Hepatocyte (in vitro differentiated cells): ENCODE measurements around the gene CD164L2. TPM values are rescaled to one million over a fixed set of nuclear protein-coding genes. Genes with fewer than 3 reads are reported as not detected.

ENCODE experiments used
- DNase-seq: peaks from one replicate; pipeline ENCODE4 v3.0.0-alpha.2; 2016; ENCODE audit warnings: low spot score
- H2AFZ ChIP-seq: fragments of 200-600 bp; sonication (generic); 2 replicates; pipeline ENCODE4 v1.6.0; 2016; ENCODE audit warnings: antibody characterized with exemption, mild to moderate bottlenecking
- H3K27ac ChIP-seq: fragments of 200-600 bp; sonication (generic); 2 replicates; pipeline ENCODE4 v1.5.1; 2016; ENCODE audit warnings: mild to moderate bottlenecking
- H3K27me3 ChIP-seq: fragments of 200-600 bp; sonication (generic); 2 replicates; pipeline ENCODE4 v1.6.1; 2016
- H3K36me3 ChIP-seq: fragments of 200-600 bp; sonication (generic); replicated peaks from 2 replicates; pipeline ENCODE4 v1.5.1; 2016; ENCODE audit warnings: low read depth; ENCODE audit not compliant: insufficient read depth
- H3K4me1 ChIP-seq: fragments of 200-600 bp; sonication (generic); 2 replicates; pipeline ENCODE4 v1.5.1; 2016; ENCODE audit warnings: mild to moderate bottlenecking, moderate library complexity; ENCODE audit not compliant: insufficient read depth
- H3K4me2 ChIP-seq: fragments of 200-600 bp; sonication (generic); 2 replicates; pipeline ENCODE4 v1.6.0; 2016
- H3K4me3 ChIP-seq: fragments of 200-600 bp; sonication (generic); 2 replicates; pipeline ENCODE4 v1.5.1; 2016; ENCODE audit warnings: mild to moderate bottlenecking
- H3K79me2 ChIP-seq: fragments of 200-600 bp; sonication (generic); 2 replicates; pipeline ENCODE4 v1.6.0; 2017; ENCODE audit warnings: mild to moderate bottlenecking
- H3K9me2 ChIP-seq: fragments of 200-600 bp; sonication (generic); replicated peaks from 2 replicates; pipeline ENCODE4 v1.6.0; 2017; ENCODE audit warnings: mild to moderate bottlenecking; ENCODE audit not compliant: insufficient read depth
- H3K9me3 ChIP-seq: fragments of 200-600 bp; sonication (generic); 2 replicates; pipeline ENCODE4 v1.5.1; 2016; ENCODE audit warnings: low read depth, mild to moderate bottlenecking
- H4K20me1 ChIP-seq: fragments of 200-600 bp; sonication (generic); 2 replicates; pipeline ENCODE4 v1.6.0; 2016; ENCODE audit warnings: mild to moderate bottlenecking; ENCODE audit not compliant: insufficient read depth, poor library complexity, severe bottlenecking
- CTCF ChIP-seq: fragments of 200-600 bp; sonication (generic); IDR thresholded peaks from 2 replicates; pipeline ENCODE4 v1.5.1; 2016; ENCODE audit warnings: antibody characterized with exemption, mild to moderate bottlenecking; ENCODE audit not compliant: poor library complexity
- EZH2 ChIP-seq: fragments of 200-600 bp; sonication (generic); IDR thresholded peaks from 2 replicates; pipeline ENCODE4 v1.6.1; 2016; ENCODE audit warnings: antibody characterized with exemption, mild to moderate bottlenecking, borderline replicate concordance
- EZH2phosphoT487 ChIP-seq: fragments of 200-600 bp; sonication (generic); IDR thresholded peaks from one replicate; pipeline ENCODE4 v1.6.1; 2018; ENCODE audit warnings: antibody characterized with exemption, mild to moderate bottlenecking, low read depth, moderate library complexity; ENCODE audit not compliant: unreplicated experiment, severe bottlenecking
- WGBS: methylation state at CpG from one replicate; pipeline ENCODE4 v1.1.6; 2016; ENCODE audit warnings: low lambda C conversion rate; ENCODE audit errors: missing lambda C conversion rate; 5-methylcytosine and 5-hydroxymethylcytosine counted together
- polyA plus RNA-seq: library from polyadenylated mRNA; unstranded; fragments of >200 nt; fragmentation: Nextera tagmentation; extraction: Ambion mirVana; gene quantifications from 2 replicates; pipeline ENCODE4 v1.2.1, GENCODE V29; 2016
- total RNA-seq: library from RNA; depleted of rRNA; stranded (reverse); fragments of >200 nt; gene quantifications from 2 replicates; pipeline ENCODE4 v1.2.3, GENCODE V29; 2014

The CD164L2 gene
- total and polyA plus RNA-seq, 2 experiments from 2014 or later, result 0.19 TPM; not detected in 1

- Histone ChIP-seq H3K4me1 (peaks cover 38% of the 10 kb centered on the region), H3K4me3 (no peak overlapping the region), H3K9me2 (no peaks in the 10 kb centered on the region), H3K79me2 (peaks cover 77% of the 10 kb centered on the region), H4K20me1 (peaks cover 22% of the 10 kb centered on the region), H3K36me3 (no peaks in the 10 kb centered on the region), H3K27me3 (no peaks in the 10 kb centered on the region), H3K9me3 (no peaks in the 10 kb centered on the region), H3K4me2 (peak overlapping the region; percentile 64), H3K27ac (peak overlapping the region; percentile 76), H2AFZ (no peak overlapping the region)
- 60% methylated on average over 2 of the region's 2 CpGs for WGBS
- TF ChIP-seq EZH2phosphoT487 (no peak), CTCF (no peak), EZH2 (no peak)
- DNase-seq, result no peak
Observed at GRCh38 chr1:27427816-27428315, 44.7 kb upstream of the CD164L2 start.

- peak overlapping the region; percentile 76 for H3K27ac ChIP-seq
- no peak overlapping the region for H3K4me3 ChIP-seq
- no peaks in the 10 kb centered on the region for H3K36me3 ChIP-seq
- no peaks in the 10 kb centered on the region for H3K9me2 ChIP-seq
- no peak overlapping the region for H3K4me2 ChIP-seq
- H3K79me2 ChIP-seq, result peaks cover 77% of the 10 kb centered on the region
- no peaks in the 10 kb centered on the region for H3K9me3 ChIP-seq
- H3K4me1 ChIP-seq, result peaks cover 38% of the 10 kb centered on the region
- WGBS, result 82% methylated on average over 2 of the region's 2 CpGs
- H4K20me1 ChIP-seq, result peaks cover 18% of the 10 kb centered on the region
- no peak for DNase-seq
- no peaks in the 10 kb centered on the region for H3K27me3 ChIP-seq
- H2AFZ ChIP-seq, result no peak overlapping the region
- TF ChIP-seq EZH2phosphoT487 (no peak), EZH2 (no peak), CTCF (no peak)
Observed at GRCh38 chr1:27427329-27427728, 44.2 kb upstream of the CD164L2 start.

- Histone ChIP-seq H4K20me1 (peaks cover 10% of the 10 kb centered on the region), H3K36me3 (no peaks in the 10 kb centered on the region), H3K9me2 (no peaks in the 10 kb centered on the region), H3K4me2 (no peak overlapping the region), H2AFZ (no peak overlapping the region), H3K27ac (no peak overlapping the region), H3K9me3 (no peaks in the 10 kb centered on the region), H3K79me2 (peaks cover 74% of the 10 kb centered on the region), H3K27me3 (no peaks in the 10 kb centered on the region), H3K4me3 (no peak overlapping the region), H3K4me1 (peaks cover 28% of the 10 kb centered on the region)
- TF ChIP-seq EZH2phosphoT487, result no peak
- no peak for TF ChIP-seq EZH2
- TF ChIP-seq CTCF, result no peak
- WGBS, result 86% methylated on average over 4 of the region's 4 CpGs
- no peak for DNase-seq
Observed at GRCh38 chr1:27423709-27424108, 40.6 kb upstream of the CD164L2 start.
